HEK293 (cell line): Measurements from ENCODE around the gene ETV6.

Experiments used
- KLF8 ChIP-seq: fragments of 450-650 bp; formaldehyde crosslinking; IDR thresholded peaks from 2 replicates; pipeline ENCODE4 v1.5.1; 2016; ENCODE audit warnings: missing biosample characterization, missing genetic modification characterization
- ZBTB7A ChIP-seq: fragments of 450-650 bp; formaldehyde crosslinking; IDR thresholded peaks from 2 replicates; pipeline ENCODE4 v1.5.1; 2016; ENCODE audit warnings: low read depth, missing biosample characterization, missing genetic modification characterization
- ZNF221 ChIP-seq: fragments of 450-650 bp; formaldehyde crosslinking; IDR thresholded peaks from 2 replicates; pipeline ENCODE4 v1.5.1; 2017; ENCODE audit warnings: missing biosample characterization, missing genetic modification characterization, borderline replicate concordance
- ZNF830 ChIP-seq: fragments of 450-650 bp; IDR thresholded peaks from 2 replicates; pipeline ENCODE4 v1.5.0; 2018; ENCODE audit warnings: missing biosample characterization, missing genetic modification characterization, low read depth, mild to moderate bottlenecking, moderate library complexity
- ZNF837 ChIP-seq: fragments of 450-650 bp; formaldehyde crosslinking; IDR thresholded peaks from 2 replicates; pipeline ENCODE4 v1.5.1; 2016; ENCODE audit warnings: missing biosample characterization, missing genetic modification characterization
- ZSCAN16 ChIP-seq: fragments of 450-650 bp; formaldehyde crosslinking; IDR thresholded peaks from 2 replicates; pipeline ENCODE4 v1.5.1; 2016; ENCODE audit warnings: missing biosample characterization, missing genetic modification characterization
- TF ChIP-seq, protein P1 (sequence below): fragments of 450-650 bp; formaldehyde crosslinking; conservative IDR thresholded peaks from 2 replicates; pipeline ENCODE4 v1.5.1; 2016; ENCODE audit warnings: low read depth, missing biosample characterization, missing genetic modification characterization
- TF ChIP-seq, protein P2 (sequence below): fragments of 450-650 bp; formaldehyde crosslinking; IDR thresholded peaks from 2 replicates; pipeline ENCODE4 v1.5.1; 2016; ENCODE audit warnings: missing biosample characterization, missing genetic modification characterization
- TF ChIP-seq, protein P3 (sequence below): fragments of 450-650 bp; formaldehyde crosslinking; IDR thresholded peaks from 2 replicates; pipeline ENCODE4 v1.5.1; 2016; ENCODE audit warnings: missing biosample characterization, missing genetic modification characterization
- TF ChIP-seq, protein P4 (sequence below): fragments of 450-650 bp; formaldehyde crosslinking; IDR thresholded peaks from 2 replicates; pipeline ENCODE4 v1.5.1; 2016; ENCODE audit warnings: missing biosample characterization, missing genetic modification characterization
- TF ChIP-seq, protein P5 (sequence below): fragments of 450-650 bp; formaldehyde crosslinking; IDR thresholded peaks from 2 replicates; pipeline ENCODE4 v1.5.1; 2016; ENCODE audit warnings: missing biosample characterization, missing genetic modification characterization

DNA sequence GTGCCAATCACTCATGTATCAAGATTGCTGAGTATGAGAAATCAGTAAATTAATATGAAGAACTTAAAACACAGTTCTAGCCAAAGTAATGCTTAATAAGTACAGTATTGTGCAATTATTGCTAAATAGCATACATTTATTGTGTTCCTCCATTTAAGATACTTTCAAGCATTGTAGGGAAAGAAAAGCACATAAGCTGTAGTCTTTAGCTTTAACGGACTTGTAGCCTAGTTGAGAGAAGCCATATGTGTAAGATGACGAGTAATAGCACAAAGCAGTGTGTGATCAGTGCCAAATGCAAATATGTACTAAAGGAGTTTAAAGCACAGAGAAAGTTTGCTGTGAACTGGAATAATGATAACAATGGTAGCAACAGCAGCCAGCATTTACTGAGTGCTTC, 38.1 kb downstream of the ETV6 start:
- TF ChIP-seq, protein P1, sequence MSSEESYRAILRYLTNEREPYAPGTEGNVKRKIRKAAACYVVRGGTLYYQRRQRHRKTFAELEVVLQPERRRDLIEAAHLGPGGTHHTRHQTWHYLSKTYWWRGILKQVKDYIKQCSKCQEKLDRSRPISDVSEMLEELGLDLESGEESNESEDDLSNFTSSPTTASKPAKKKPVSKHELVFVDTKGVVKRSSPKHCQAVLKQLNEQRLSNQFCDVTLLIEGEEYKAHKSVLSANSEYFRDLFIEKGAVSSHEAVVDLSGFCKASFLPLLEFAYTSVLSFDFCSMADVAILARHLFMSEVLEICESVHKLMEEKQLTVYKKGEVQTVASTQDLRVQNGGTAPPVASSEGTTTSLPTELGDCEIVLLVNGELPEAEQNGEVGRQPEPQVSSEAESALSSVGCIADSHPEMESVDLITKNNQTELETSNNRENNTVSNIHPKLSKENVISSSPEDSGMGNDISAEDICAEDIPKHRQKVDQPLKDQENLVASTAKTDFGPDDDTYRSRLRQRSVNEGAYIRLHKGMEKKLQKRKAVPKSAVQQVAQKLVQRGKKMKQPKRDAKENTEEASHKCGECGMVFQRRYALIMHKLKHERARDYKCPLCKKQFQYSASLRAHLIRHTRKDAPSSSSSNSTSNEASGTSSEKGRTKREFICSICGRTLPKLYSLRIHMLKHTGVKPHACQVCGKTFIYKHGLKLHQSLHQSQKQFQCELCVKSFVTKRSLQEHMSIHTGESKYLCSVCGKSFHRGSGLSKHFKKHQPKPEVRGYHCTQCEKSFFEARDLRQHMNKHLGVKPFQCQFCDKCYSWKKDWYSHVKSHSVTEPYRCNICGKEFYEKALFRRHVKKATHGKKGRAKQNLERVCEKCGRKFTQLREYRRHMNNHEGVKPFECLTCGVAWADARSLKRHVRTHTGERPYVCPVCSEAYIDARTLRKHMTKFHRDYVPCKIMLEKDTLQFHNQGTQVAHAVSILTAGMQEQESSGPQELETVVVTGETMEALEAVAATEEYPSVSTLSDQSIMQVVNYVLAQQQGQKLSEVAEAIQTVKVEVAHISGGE: no peak
- no peak for TF ChIP-seq ZBTB7A (tag by site-specific recombination)
- TF ChIP-seq, protein P2, sequence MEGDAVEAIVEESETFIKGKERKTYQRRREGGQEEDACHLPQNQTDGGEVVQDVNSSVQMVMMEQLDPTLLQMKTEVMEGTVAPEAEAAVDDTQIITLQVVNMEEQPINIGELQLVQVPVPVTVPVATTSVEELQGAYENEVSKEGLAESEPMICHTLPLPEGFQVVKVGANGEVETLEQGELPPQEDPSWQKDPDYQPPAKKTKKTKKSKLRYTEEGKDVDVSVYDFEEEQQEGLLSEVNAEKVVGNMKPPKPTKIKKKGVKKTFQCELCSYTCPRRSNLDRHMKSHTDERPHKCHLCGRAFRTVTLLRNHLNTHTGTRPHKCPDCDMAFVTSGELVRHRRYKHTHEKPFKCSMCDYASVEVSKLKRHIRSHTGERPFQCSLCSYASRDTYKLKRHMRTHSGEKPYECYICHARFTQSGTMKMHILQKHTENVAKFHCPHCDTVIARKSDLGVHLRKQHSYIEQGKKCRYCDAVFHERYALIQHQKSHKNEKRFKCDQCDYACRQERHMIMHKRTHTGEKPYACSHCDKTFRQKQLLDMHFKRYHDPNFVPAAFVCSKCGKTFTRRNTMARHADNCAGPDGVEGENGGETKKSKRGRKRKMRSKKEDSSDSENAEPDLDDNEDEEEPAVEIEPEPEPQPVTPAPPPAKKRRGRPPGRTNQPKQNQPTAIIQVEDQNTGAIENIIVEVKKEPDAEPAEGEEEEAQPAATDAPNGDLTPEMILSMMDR (tag by site-specific recombination): no peak
- no peak for TF ChIP-seq ZNF837 (tag by site-specific recombination)
- TF ChIP-seq, protein P3, sequence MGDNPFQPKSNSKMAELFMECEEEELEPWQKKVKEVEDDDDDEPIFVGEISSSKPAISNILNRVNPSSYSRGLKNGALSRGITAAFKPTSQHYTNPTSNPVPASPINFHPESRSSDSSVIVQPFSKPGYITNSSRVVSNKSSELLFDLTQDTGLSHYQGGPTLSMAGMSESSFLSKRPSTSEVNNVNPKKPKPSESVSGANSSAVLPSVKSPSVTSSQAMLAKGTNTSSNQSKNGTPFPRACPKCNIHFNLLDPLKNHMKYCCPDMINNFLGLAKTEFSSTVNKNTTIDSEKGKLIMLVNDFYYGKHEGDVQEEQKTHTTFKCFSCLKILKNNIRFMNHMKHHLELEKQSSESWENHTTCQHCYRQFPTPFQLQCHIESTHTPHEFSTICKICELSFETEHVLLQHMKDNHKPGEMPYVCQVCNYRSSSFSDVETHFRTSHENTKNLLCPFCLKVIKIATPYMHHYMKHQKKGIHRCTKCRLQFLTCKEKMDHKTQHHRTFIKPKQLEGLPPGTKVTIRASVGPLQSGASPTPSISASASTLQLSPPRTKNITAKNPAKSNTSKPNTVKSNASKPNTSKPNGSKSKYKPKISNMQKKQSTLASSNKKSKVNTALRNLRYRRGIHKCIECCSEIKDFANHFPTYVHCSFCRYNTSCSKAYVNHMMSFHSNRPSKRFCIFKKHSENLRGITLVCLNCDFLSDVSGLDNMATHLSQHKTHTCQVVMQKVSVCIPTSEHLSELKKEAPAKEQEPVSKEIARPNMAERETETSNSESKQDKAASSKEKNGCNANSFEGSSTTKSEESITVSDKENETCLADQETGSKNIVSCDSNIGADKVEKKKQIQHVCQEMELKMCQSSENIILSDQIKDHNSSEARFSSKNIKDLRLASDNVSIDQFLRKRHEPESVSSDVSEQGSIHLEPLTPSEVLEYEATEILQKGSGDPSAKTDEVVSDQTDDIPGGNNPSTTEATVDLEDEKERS (tag by site-specific recombination): no peak
- TF ChIP-seq, protein P4, sequence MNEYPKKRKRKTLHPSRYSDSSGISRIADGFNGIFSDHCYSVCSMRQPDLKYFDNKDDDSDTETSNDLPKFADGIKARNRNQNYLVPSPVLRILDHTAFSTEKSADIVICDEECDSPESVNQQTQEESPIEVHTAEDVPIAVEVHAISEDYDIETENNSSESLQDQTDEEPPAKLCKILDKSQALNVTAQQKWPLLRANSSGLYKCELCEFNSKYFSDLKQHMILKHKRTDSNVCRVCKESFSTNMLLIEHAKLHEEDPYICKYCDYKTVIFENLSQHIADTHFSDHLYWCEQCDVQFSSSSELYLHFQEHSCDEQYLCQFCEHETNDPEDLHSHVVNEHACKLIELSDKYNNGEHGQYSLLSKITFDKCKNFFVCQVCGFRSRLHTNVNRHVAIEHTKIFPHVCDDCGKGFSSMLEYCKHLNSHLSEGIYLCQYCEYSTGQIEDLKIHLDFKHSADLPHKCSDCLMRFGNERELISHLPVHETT (tag by site-specific recombination): no peak
- no peak for TF ChIP-seq ZSCAN16
- TF ChIP-seq KLF8 (tag by site-specific recombination): no peak
- TF ChIP-seq, protein P5, sequence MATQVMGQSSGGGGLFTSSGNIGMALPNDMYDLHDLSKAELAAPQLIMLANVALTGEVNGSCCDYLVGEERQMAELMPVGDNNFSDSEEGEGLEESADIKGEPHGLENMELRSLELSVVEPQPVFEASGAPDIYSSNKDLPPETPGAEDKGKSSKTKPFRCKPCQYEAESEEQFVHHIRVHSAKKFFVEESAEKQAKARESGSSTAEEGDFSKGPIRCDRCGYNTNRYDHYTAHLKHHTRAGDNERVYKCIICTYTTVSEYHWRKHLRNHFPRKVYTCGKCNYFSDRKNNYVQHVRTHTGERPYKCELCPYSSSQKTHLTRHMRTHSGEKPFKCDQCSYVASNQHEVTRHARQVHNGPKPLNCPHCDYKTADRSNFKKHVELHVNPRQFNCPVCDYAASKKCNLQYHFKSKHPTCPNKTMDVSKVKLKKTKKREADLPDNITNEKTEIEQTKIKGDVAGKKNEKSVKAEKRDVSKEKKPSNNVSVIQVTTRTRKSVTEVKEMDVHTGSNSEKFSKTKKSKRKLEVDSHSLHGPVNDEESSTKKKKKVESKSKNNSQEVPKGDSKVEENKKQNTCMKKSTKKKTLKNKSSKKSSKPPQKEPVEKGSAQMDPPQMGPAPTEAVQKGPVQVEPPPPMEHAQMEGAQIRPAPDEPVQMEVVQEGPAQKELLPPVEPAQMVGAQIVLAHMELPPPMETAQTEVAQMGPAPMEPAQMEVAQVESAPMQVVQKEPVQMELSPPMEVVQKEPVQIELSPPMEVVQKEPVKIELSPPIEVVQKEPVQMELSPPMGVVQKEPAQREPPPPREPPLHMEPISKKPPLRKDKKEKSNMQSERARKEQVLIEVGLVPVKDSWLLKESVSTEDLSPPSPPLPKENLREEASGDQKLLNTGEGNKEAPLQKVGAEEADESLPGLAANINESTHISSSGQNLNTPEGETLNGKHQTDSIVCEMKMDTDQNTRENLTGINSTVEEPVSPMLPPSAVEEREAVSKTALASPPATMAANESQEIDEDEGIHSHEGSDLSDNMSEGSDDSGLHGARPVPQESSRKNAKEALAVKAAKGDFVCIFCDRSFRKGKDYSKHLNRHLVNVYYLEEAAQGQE (tag by site-specific recombination): no peak
- TF ChIP-seq ZNF830 (tag by site-specific recombination): no peak
- no peak for TF ChIP-seq ZNF221 (tag by site-specific recombination)
